K562 (cell line): ENCODE data around the gene MCAM. TPM values are rescaled to one million over a fixed set of nuclear protein-coding genes. Genes with fewer than 3 reads are reported as not detected.

Source experiments
- CHD4 ChIP-seq: fragments of 200-600 bp; sonication (generic); IDR thresholded peaks from 3 replicates; pipeline ENCODE4 v1.6.1; 2012; ENCODE audit warnings: low read depth, mild to moderate bottlenecking, mixed read lengths, low read length, inconsistent platforms; ENCODE audit not compliant: insufficient read depth, insufficient replicate concordance, poor library complexity, severe bottlenecking
- CREB1 ChIP-seq, 2 experiments: sonication (generic) in 1 of 2; formaldehyde crosslinking in 1 of 2; IDR thresholded peaks; 2 replicates each; pipeline versions ENCODE4 v1.6.1 to v1.8.0; 2012 to 2022; ENCODE audit warnings: inconsistent platforms in 1 of 2, mild to moderate bottlenecking in 1 of 2, missing genetic modification reagents in 1 of 2, moderate library complexity in 1 of 2
- CXXC5 ChIP-seq: fragments of 250-450 bp; sonication (Bioruptor Pico); IDR thresholded peaks from 2 replicates; pipeline ENCODE4 v1.8.0; 2022; ENCODE audit warnings: inconsistent platforms, mild to moderate bottlenecking, moderate library complexity
- DNMT1 ChIP-seq: fragments of 450-650 bp; IDR thresholded peaks from 2 replicates; pipeline ENCODE4 v1.6.1; 2016; ENCODE audit warnings: antibody characterized with exemption, mild to moderate bottlenecking
- ELF1 ChIP-seq: fragments of 200-800 bp; sonication (Bioruptor generic); IDR thresholded peaks from 2 replicates; pipeline ENCODE4 v1.6.1; 2016; ENCODE audit warnings: missing genetic modification characterization, missing compliant biosample characterization
- HLTF ChIP-seq: fragments of 450-650 bp; IDR thresholded peaks from 2 replicates; pipeline ENCODE4 v1.6.1; 2016
- HNRNPUL1 ChIP-seq: fragments of 200-400 bp; formaldehyde crosslinking; IDR thresholded peaks from 2 replicates; pipeline ENCODE4 v1.6.1; 2017; ENCODE audit warnings: low read length
- MIER1 ChIP-seq: fragments of 450-650 bp; IDR thresholded peaks from 2 replicates; pipeline ENCODE4 v1.6.1; 2016; ENCODE audit warnings: antibody characterized with exemption, mild to moderate bottlenecking, low read depth
- MTA3 ChIP-seq: fragments of 450-650 bp; formaldehyde crosslinking; IDR thresholded peaks from 2 replicates; pipeline ENCODE4 v1.6.1; 2017; ENCODE audit warnings: mild to moderate bottlenecking, borderline replicate concordance
- NELFE ChIP-seq: IDR thresholded peaks from 2 replicates; pipeline ENCODE4 v1.6.1; 2011; ENCODE audit warnings: mild to moderate bottlenecking; ENCODE audit not compliant: insufficient read depth, insufficient read length
- NFATC3 ChIP-seq: fragments of 450-650 bp; IDR thresholded peaks from 2 replicates; pipeline ENCODE4 v1.6.1; 2017; ENCODE audit warnings: mild to moderate bottlenecking
- NFIX ChIP-seq: fragments of 250-450 bp; sonication (Bioruptor Pico); IDR thresholded peaks from 2 replicates; pipeline ENCODE4 v1.4.0; 2020; ENCODE audit warnings: low read depth, mild to moderate bottlenecking, moderate library complexity
- NRF1 ChIP-seq, 2 experiments: fragments of 450-650 bp; IDR thresholded peaks in 1 of 2; conservative IDR thresholded peaks in 1 of 2; 2 replicates each; pipeline ENCODE4 v1.6.1; 2014; ENCODE audit warnings: mild to moderate bottlenecking in 2 of 2
- POLR2G ChIP-seq: fragments of 200-400 bp; formaldehyde crosslinking; IDR thresholded peaks from 2 replicates; pipeline ENCODE4 v1.6.1; 2017; ENCODE audit warnings: low read depth, mild to moderate bottlenecking, antibody characterized with exemption, low read length, moderate library complexity
- SMARCB1 ChIP-seq: IDR thresholded peaks from 2 replicates; pipeline ENCODE4 v1.6.1; 2011; ENCODE audit warnings: improper control_type of control experiment, low read depth; ENCODE audit not compliant: insufficient read length
- SNIP1 ChIP-seq: fragments of 450-650 bp; IDR thresholded peaks from 2 replicates; pipeline ENCODE4 v1.7.1; 2017; ENCODE audit warnings: low read depth, mild to moderate bottlenecking
- TEAD4 ChIP-seq, 2 experiments: sonication (generic) in 1 of 2; formaldehyde crosslinking in 1 of 2; IDR thresholded peaks; 2 replicates each; pipeline versions ENCODE4 v1.6.1 to v1.8.0; 2012 to 2022; ENCODE audit warnings: borderline replicate concordance in 1 of 2, inconsistent platforms in 1 of 2, low read length in 1 of 2, mild to moderate bottlenecking in 1 of 2, missing genetic modification reagents in 1 of 2
- YBX1 ChIP-seq: fragments of 450-650 bp; IDR thresholded peaks from 2 replicates; pipeline ENCODE4 v1.7.1; 2016; ENCODE audit warnings: mild to moderate bottlenecking
- ZEB2 ChIP-seq: fragments of 450-650 bp; IDR thresholded peaks from 2 replicates; pipeline ENCODE4 v1.6.1; 2016
- ZKSCAN8 ChIP-seq: fragments of 200-800 bp; sonication (Bioruptor generic); IDR thresholded peaks from 2 replicates; pipeline ENCODE4 v1.6.1; 2016; ENCODE audit warnings: missing genetic modification characterization, missing compliant biosample characterization
- ZNF212 ChIP-seq: fragments of 450-650 bp; formaldehyde crosslinking; IDR thresholded peaks from 2 replicates; pipeline ENCODE4 v1.4.0; 2020; ENCODE audit warnings: mild to moderate bottlenecking
- ZNF263 ChIP-seq: sonication (generic); formaldehyde crosslinking; IDR thresholded peaks from 2 replicates; pipeline ENCODE4 v1.8.0; 2022; ENCODE audit warnings: mild to moderate bottlenecking, missing genetic modification reagents, borderline replicate concordance
- ZNF311 ChIP-seq: fragments of 250-450 bp; sonication (Bioruptor Pico); IDR thresholded peaks from 2 replicates; pipeline ENCODE4 v1.4.0; 2020; ENCODE audit warnings: mild to moderate bottlenecking, moderate library complexity
- ZNF507 ChIP-seq: conservative IDR thresholded peaks from 2 replicates; pipeline ENCODE4 v1.6.1; 2017; ENCODE audit warnings: missing genetic modification characterization, missing compliant biosample characterization
- polyA plus RNA-seq, 8 experiments: library from polyadenylated mRNA; depleted of rRNA in 4 of 8; stranded (reverse) in 5 of 8; unstranded in 3 of 8; fragments of >200 nt; fragmentation: Nextera tagmentation in 2 of 8; fragmentation: Illumina TruSeq in 1 of 8; extraction: Ambion mirVana in 2 of 8; extraction: Trizol in 1 of 8; gene quantifications; 2 replicates each; pipeline versions ENCODE4 v1.2.1 to v1.2.3, GENCODE V29; 2011 to 2014; ENCODE audit warnings: inconsistent platforms in 1 of 8, missing spikeins in 1 of 8
- total RNA-seq, 7 experiments: library from RNA; depleted of rRNA in 6 of 7; stranded (reverse); fragments of >200 nt in 6 of 7; fragmentation: Illumina TruSeq in 2 of 7; extraction: Trizol in 2 of 7; gene quantifications; 2 replicates each; pipeline versions ENCODE4 v1.2.1 to v1.2.3, GENCODE V29; 2011 to 2021; ENCODE audit warnings: low replicate concordance in 1 of 7
- TF ChIP-seq, protein P1 (sequence below), 2 experiments: IDR thresholded peaks; 2 replicates each; pipeline ENCODE4 v1.6.1; 2012; ENCODE audit warnings: improper control_type of control experiment in 2 of 2, low read depth in 2 of 2, low read length in 2 of 2, borderline replicate concordance in 1 of 2
- TF ChIP-seq, protein P2 (sequence below): IDR thresholded peaks from 2 replicates; pipeline ENCODE4 v1.6.1; 2012; ENCODE audit warnings: low read depth, low read length, improper control_type of control experiment, borderline replicate concordance

The MCAM gene
- total and polyA plus RNA-seq, 9 of the 15 experiments (the other 6 are each of a cell fraction or from before 2014, with no cell fraction given): 14.7 to 118 (median 53.6) TPM

GRCh38 chr11:119320776-119321524 is 4.0 kb upstream of the MCAM start (continued):
- TF ChIP-seq HNRNPUL1 (no peak), CHD4 (no peak), ZNF212 (CRISPR knock-in tag) (no peak), CXXC5 (CRISPR knock-in tag) (no peak; the same call in none of the 2 replicates), NELFE (no peak), HLTF (no peak), POLR2G (peak; percentile 95), TEAD4 (IDR thresholded peaks at IDR 0.05; ENCODE audit: low read length) (0 out of 2 replicates have a peak, but pooled peaks have one; percentile 6), TEAD4 (CRISPR knock-in tag; IDR thresholded peaks at IDR 0.05; ENCODE audit: borderline replicate concordance) (no peak), SMARCB1 (no peak), ZEB2 (no peak), NFIX (CRISPR knock-in tag) (no peak), ZNF263 (CRISPR knock-in tag) (peak; percentile 73; the same call in 1 of the 2 replicates), ZKSCAN8 (CRISPR knock-in tag) (peak; percentile 54; the same call in 1 of the 2 replicates), ZNF507 (tag) (no peak), YBX1 (no peak), NFATC3 (no peak), MIER1 (no peak), SNIP1 (no peak), ELF1 (tag) (0 out of 2 replicates have a peak, but pooled peaks have one; percentile 43), CREB1 (IDR thresholded peaks at IDR 0.05) (no peak), CREB1 (CRISPR knock-in tag; IDR thresholded peaks at IDR 0.05) (no peak), MTA3 (no peak; the same call in 1 of the 2 replicates), ZNF311 (no peak), DNMT1 (no peak), NRF1 (conservative IDR thresholded peaks at IDR 0.05 in 1 of 2, IDR thresholded peaks at IDR 0.05 in 1 of 2) (peak; percentile 76 to 79)
- TF ChIP-seq, protein P1, sequence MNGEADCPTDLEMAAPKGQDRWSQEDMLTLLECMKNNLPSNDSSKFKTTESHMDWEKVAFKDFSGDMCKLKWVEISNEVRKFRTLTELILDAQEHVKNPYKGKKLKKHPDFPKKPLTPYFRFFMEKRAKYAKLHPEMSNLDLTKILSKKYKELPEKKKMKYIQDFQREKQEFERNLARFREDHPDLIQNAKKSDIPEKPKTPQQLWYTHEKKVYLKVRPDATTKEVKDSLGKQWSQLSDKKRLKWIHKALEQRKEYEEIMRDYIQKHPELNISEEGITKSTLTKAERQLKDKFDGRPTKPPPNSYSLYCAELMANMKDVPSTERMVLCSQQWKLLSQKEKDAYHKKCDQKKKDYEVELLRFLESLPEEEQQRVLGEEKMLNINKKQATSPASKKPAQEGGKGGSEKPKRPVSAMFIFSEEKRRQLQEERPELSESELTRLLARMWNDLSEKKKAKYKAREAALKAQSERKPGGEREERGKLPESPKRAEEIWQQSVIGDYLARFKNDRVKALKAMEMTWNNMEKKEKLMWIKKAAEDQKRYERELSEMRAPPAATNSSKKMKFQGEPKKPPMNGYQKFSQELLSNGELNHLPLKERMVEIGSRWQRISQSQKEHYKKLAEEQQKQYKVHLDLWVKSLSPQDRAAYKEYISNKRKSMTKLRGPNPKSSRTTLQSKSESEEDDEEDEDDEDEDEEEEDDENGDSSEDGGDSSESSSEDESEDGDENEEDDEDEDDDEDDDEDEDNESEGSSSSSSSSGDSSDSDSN (IDR thresholded peaks at IDR 0.05; ENCODE audit: borderline replicate concordance in 1 of 2, low read depth in 2 of 2, low read length in 2 of 2): peak; percentile 92 to 96; a peak in 3 of 4 replicates
- TF ChIP-seq, protein P2, sequence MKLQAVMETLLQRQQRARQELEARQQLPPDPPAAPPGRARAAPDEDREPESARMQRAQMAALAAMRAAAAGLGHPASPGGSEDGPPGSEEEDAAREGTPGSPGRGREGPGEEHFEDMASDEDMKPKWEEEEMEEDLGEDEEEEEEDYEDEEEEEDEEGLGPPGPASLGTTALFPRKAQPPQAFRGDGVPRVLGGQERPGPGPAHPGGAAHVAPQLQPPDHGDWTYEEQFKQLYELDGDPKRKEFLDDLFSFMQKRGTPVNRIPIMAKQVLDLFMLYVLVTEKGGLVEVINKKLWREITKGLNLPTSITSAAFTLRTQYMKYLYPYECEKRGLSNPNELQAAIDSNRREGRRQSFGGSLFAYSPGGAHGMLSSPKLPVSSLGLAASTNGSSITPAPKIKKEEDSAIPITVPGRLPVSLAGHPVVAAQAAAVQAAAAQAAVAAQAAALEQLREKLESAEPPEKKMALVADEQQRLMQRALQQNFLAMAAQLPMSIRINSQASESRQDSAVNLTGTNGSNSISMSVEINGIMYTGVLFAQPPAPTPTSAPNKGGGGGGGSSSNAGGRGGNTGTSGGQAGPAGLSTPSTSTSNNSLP: no peak
